ENCODE measurements around the gene GADL1. TPM values are rescaled to one million over a fixed set of nuclear protein-coding genes. Genes with fewer than 3 reads are reported as not detected.

GADL1 gene
- total RNA-seq, 1 experiment from 2014 or later, result 0.09 TPM

GRCh38 chr3:30694148-30694547 is 200.3 kb downstream of the GADL1 start:
- no peaks in the 10 kb centered on the region for H3K27me3 Mint-ChIP-seq (ENCODE audit: low read depth)
- H3K9ac ChIP-seq (ENCODE audit: extremely low read depth, insufficient read length, low read length), result no peak overlapping the region
- no peak overlapping the region for H2BK20ac ChIP-seq (ENCODE audit: low read depth, low read length, poor library complexity, severe bottlenecking)
- H3K56ac ChIP-seq (ENCODE audit: insufficient read length, low read depth, low read length), result no peak overlapping the region
- no peak overlapping the region for H3K4me3 Mint-ChIP-seq
- no peaks in the 10 kb centered on the region for H3K79me1 ChIP-seq (ENCODE audit: insufficient read depth, low read depth, low read length, poor library complexity, severe bottlenecking)
- H3K23me2 ChIP-seq (ENCODE audit: insufficient read length, low read depth, low read length, poor library complexity, severe bottlenecking), result no peaks in the 10 kb centered on the region
- H2BK12ac ChIP-seq (ENCODE audit: insufficient read length, low read depth, low read length), result no peak overlapping the region
- peaks cover 6% of the 10 kb centered on the region; the same call in 1 of the 2 replicates for H3K4me1 ChIP-seq (ENCODE audit: insufficient read depth, low read length)
- H3K27ac Mint-ChIP-seq, result no peak overlapping the region
- no peak overlapping the region for H2AK5ac ChIP-seq (ENCODE audit: insufficient read length, low read length)
- H3K9me3 ChIP-seq (ENCODE audit: control insufficient read depth, low read depth, low read length), result no peaks in the 10 kb centered on the region
- H3K27me3 ChIP-seq (ENCODE audit: insufficient read depth, low read length), result no peaks in the 10 kb centered on the region
- no peak overlapping the region for H2BK5ac ChIP-seq (ENCODE audit: insufficient read length, low read length)
- no peak overlapping the region for H3K4me2 ChIP-seq (ENCODE audit: insufficient read depth, insufficient read length, low read length)
- no peak overlapping the region for H2BK15ac ChIP-seq (ENCODE audit: low read depth, low read length)
- no peak overlapping the region for H3K18ac ChIP-seq (ENCODE audit: insufficient read length, low read depth, low read length)
- no peak overlapping the region for H3K23ac ChIP-seq (ENCODE audit: insufficient read length, low read depth, low read length)
- H2AFZ ChIP-seq (ENCODE audit: low read length), result no peak overlapping the region
- no peak overlapping the region for H4K91ac ChIP-seq (ENCODE audit: insufficient read length, low read depth, low read length)
- H2BK120ac ChIP-seq (ENCODE audit: low read depth, low read length, poor library complexity, severe bottlenecking), result no peak overlapping the region
- no peaks in the 10 kb centered on the region for H3K9me3 Mint-ChIP-seq
- H4K8ac ChIP-seq (replicated peaks; ENCODE audit: insufficient read length, low read depth, low read length), result no peak overlapping the region
- TF ChIP-seq CTCF (conservative IDR thresholded peaks at IDR 0.05), result no peak
- no peak overlapping the region for H4K5ac ChIP-seq (ENCODE audit: insufficient read length, low read depth, low read length)
- H3T11ph ChIP-seq (ENCODE audit: low read length), result no peak overlapping the region
- peaks cover 27 to 39% of the 10 kb centered on the region in 2 experiments for H3K4me1 Mint-ChIP-seq
- H3K36me3 Mint-ChIP-seq (ENCODE audit: insufficient read depth in 1 of 3, low read depth in 3 of 3), result peaks cover 18 to 30% (median 23%) of the 10 kb centered on the region in 3 experiments; a peak in 6 of 7 replicates
- no peak for DNase-seq
- H4K20me1 ChIP-seq (ENCODE audit: control insufficient read depth, insufficient read depth, insufficient read length), result no peaks in the 10 kb centered on the region
- no CpG with 5 or more reads among the region's 3 CpGs for WGBS (ENCODE audit: extremely low coverage, insufficient read length, low lambda C conversion rate)
- no peak overlapping the region for H3K4ac ChIP-seq (ENCODE audit: low read depth, low read length)
- no peak overlapping the region for H3K14ac ChIP-seq (ENCODE audit: insufficient read depth, low read length)
- H3K79me2 ChIP-seq (ENCODE audit: insufficient read depth, low read length), result no peaks in the 10 kb centered on the region
- H3K27ac ChIP-seq (ENCODE audit: insufficient read length, low read depth, low read length), result no peak overlapping the region

Data from H9 (cell line).